ENCODE measurements around the gene MAGI1. TPM values are rescaled to one million over a fixed set of nuclear protein-coding genes. Genes with fewer than 3 reads are reported as not detected.

Gene MAGI1
- total RNA-seq, 2 donors from 2014 or later: 37.5 to 51.6 TPM

- WGBS: 81% methylated on average over 3 of the region's 3 CpGs
- Histone ChIP-seq H3K27me3 (replicated peaks; ENCODE audit: insufficient read depth) (no peaks in the 10 kb centered on the region), H3K4me3 (no peak overlapping the region), H3K9me3 (no peaks in the 10 kb centered on the region), H3K36me3 (no peaks in the 10 kb centered on the region), H3K4me1 (replicated peaks) (peaks cover 5% of the 10 kb centered on the region), H3K27ac (no peak overlapping the region)
- intact Hi-C loops (cut with DNase I): loop anchor here (10.0 kb wide), 1 partner anchor 252 kb away; the partner anchor contains the start of gene MAGI1
- no peak for DNase-seq (ENCODE audit: low spot score)
- TF ChIP-seq POLR2A (IDR thresholded peaks at IDR 0.05): no peak
- no peak for TF ChIP-seq POLR2AphosphoS5 (IDR thresholded peaks at IDR 0.05)
- no peak for TF ChIP-seq CTCF (IDR thresholded peaks at IDR 0.05)
Observed at GRCh38 chr3:65783117-65783516, 255.6 kb downstream of the MAGI1 start.

- intact Hi-C loops (cut with DNase I): loop anchor here (10.0 kb wide), 1 partner anchor 253 kb away; the partner anchor contains the start of gene MAGI1
- no peaks in the 10 kb centered on the region for H3K4me1 ChIP-seq (replicated peaks)
- H3K27me3 ChIP-seq (replicated peaks; ENCODE audit: insufficient read depth): no peaks in the 10 kb centered on the region
- H3K27ac ChIP-seq: no peak overlapping the region
- H3K4me3 ChIP-seq: no peak overlapping the region
- 94% methylated on average over 5 of the region's 5 CpGs for WGBS
- no peaks in the 10 kb centered on the region for H3K36me3 ChIP-seq
- H3K9me3 ChIP-seq: no peaks in the 10 kb centered on the region
- TF ChIP-seq CTCF (IDR thresholded peaks at IDR 0.05) (no peak), POLR2AphosphoS5 (IDR thresholded peaks at IDR 0.05) (no peak), POLR2A (IDR thresholded peaks at IDR 0.05) (no peak)
- DNase-seq (ENCODE audit: low spot score): no peak
Observed at GRCh38 chr3:65781594-65781993, 257.1 kb downstream of the MAGI1 start.

- no peaks in the 10 kb centered on the region for H3K36me3 ChIP-seq
- H3K27ac ChIP-seq: no peak overlapping the region
- DNase-seq (ENCODE audit: low spot score): no peak
- WGBS: 66% methylated on average over 2 of the region's 2 CpGs
- intact Hi-C loops (cut with DNase I): no loop called here
- H3K27me3 ChIP-seq (replicated peaks; ENCODE audit: insufficient read depth): no peaks in the 10 kb centered on the region
- no peaks in the 10 kb centered on the region for H3K9me3 ChIP-seq
- TF ChIP-seq POLR2A (IDR thresholded peaks at IDR 0.05): no peak
- no peak for TF ChIP-seq CTCF (IDR thresholded peaks at IDR 0.05)
- TF ChIP-seq POLR2AphosphoS5 (IDR thresholded peaks at IDR 0.05): no peak
- no peak overlapping the region for H3K4me3 ChIP-seq
- H3K4me1 ChIP-seq (replicated peaks): no peaks in the 10 kb centered on the region
Observed at GRCh38 chr3:65779390-65779789, 259.3 kb downstream of the MAGI1 start.

GRCh38 chr3:65778968-65779367 is 259.8 kb downstream of the MAGI1 start:
- Histone ChIP-seq H3K27ac (no peak overlapping the region), H3K4me3 (no peak overlapping the region), H3K36me3 (no peaks in the 10 kb centered on the region), H3K9me3 (no peaks in the 10 kb centered on the region), H3K4me1 (replicated peaks) (no peaks in the 10 kb centered on the region), H3K27me3 (replicated peaks; ENCODE audit: insufficient read depth) (no peaks in the 10 kb centered on the region)
- intact Hi-C loops (cut with DNase I): no loop called here
- TF ChIP-seq POLR2A (IDR thresholded peaks at IDR 0.05) (no peak), CTCF (IDR thresholded peaks at IDR 0.05) (no peak), POLR2AphosphoS5 (IDR thresholded peaks at IDR 0.05) (no peak)
- WGBS: 59% methylated on average over 2 of the region's 2 CpGs
- DNase-seq (ENCODE audit: low spot score): no peak

- Histone ChIP-seq H3K27ac (no peak overlapping the region), H3K4me1 (replicated peaks) (no peaks in the 10 kb centered on the region), H3K9me3 (no peaks in the 10 kb centered on the region), H3K36me3 (no peaks in the 10 kb centered on the region), H3K4me3 (no peak overlapping the region), H3K27me3 (replicated peaks; ENCODE audit: insufficient read depth) (no peaks in the 10 kb centered on the region)
- DNase-seq (ENCODE audit: low spot score): no peak
- intact Hi-C loops (cut with DNase I): no loop called here
- 86% methylated on average over 3 of the region's 3 CpGs for WGBS
- TF ChIP-seq POLR2AphosphoS5 (IDR thresholded peaks at IDR 0.05) (no peak), CTCF (IDR thresholded peaks at IDR 0.05) (no peak), POLR2A (IDR thresholded peaks at IDR 0.05) (no peak)
Observed at GRCh38 chr3:65777050-65777449, 261.7 kb downstream of the MAGI1 start.

All from prostate gland (tissue), 2 donors.